Lower leg skin (tissue), 4 donors: ENCODE data around the gene MRPS7. TPM values are rescaled to one million over a fixed set of nuclear protein-coding genes. Genes with fewer than 3 reads are reported as not detected.
A peak's percentile ranks its signal among the peaks of the same experiment; 100 is the strongest.

ENCODE experiments used
- DNase-seq, 2 donors: peaks; one replicate each; pipeline ENCODE4 v3.0.0-alpha.2; 2019; ENCODE audit warnings: low spot score in 2 of 2
- H3K4me3 ChIP-seq: fragments of 200-600 bp; sonication (generic); 2 replicates; pipeline ENCODE4 v1.5.1; 2017; ENCODE audit warnings: mild to moderate bottlenecking, low read depth; ENCODE audit not compliant: poor library complexity, severe bottlenecking
- POLR2A ChIP-seq, 2 donors: fragments of 450-650 bp; IDR thresholded peaks; one replicate each; pipeline ENCODE4 v1.6.1; 2016 to 2017; ENCODE audit warnings: antibody characterized with exemption in 2 of 2, mild to moderate bottlenecking in 1 of 2, moderate library complexity in 1 of 2
- WGBS, 2 donors: methylation state at CpG; one replicate each; pipeline ENCODE4 v1.1.5; 2018; 5-methylcytosine and 5-hydroxymethylcytosine counted together
- intact Hi-C: fragments of 100-400 bp; cut with DNase I; formaldehyde crosslinking; loops from one replicate; pipeline ENCODE4 v1.15.0; 2023; ENCODE audit warnings: low total_unique reads
- total RNA-seq, 4 donors: library from RNA; depleted of rRNA; stranded (reverse); fragments of >200 nt; gene quantifications; one replicate each; pipeline ENCODE4 v1.1.0, GENCODE V29; 2016
- TF ChIP-seq, protein P1 (sequence below), 3 donors: fragments of 450-650 bp; IDR thresholded peaks; one replicate each; pipeline ENCODE4 v1.5.1; 2016; ENCODE audit warnings: antibody characterized with exemption in 3 of 3, mild to moderate bottlenecking in 3 of 3, moderate library complexity in 2 of 3

MRPS7 gene
- total RNA-seq, 4 donors from 2014 or later: 20.7 to 36.0 (median 31.4) TPM

DNA sequence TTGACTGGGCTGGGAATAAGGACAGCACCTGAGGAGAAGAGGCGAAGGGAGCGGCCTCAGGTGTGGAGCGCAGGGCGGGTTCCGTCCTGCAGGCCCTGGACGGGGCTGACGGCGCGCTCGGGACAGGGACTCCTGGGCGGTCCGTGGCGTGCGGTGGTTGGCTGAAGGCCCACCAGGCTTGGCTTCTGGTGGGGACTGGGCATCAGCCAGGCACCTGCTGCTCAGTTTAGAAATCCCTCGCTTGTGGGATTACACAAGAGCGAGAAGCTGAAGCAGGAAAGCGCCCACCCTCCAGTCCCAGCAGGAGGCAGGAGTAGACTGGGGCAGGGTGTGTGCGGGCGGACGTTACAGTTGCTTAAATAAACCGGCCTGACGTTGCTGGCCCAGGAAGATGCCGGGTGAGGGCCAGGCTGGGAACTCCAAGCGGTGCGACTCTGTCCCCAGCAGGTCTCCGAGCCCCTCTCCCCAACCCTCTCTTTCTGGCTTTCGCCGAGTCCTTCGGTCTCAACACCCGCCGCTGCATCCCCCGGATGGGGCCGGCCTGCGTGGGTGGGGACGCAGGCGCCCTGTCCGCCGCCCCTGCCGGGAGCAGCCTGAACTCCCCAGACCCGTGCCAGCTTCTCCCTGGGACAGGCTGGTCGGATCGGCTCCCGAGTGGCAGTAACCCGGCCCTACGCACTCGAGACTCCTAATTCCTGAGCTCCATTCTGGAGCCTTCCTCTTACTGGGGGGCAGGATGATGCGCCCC is 8.7 kb downstream of the MRPS7 start:
- peak; percentile 47 to 94 for DNase-seq
- H3K4me3 ChIP-seq: peak overlapping the region; percentile 87
- 0 to 1% methylated on average over 30 to 37 of the region's 47 CpGs for WGBS, 2 donors
- TF ChIP-seq, protein P1, sequence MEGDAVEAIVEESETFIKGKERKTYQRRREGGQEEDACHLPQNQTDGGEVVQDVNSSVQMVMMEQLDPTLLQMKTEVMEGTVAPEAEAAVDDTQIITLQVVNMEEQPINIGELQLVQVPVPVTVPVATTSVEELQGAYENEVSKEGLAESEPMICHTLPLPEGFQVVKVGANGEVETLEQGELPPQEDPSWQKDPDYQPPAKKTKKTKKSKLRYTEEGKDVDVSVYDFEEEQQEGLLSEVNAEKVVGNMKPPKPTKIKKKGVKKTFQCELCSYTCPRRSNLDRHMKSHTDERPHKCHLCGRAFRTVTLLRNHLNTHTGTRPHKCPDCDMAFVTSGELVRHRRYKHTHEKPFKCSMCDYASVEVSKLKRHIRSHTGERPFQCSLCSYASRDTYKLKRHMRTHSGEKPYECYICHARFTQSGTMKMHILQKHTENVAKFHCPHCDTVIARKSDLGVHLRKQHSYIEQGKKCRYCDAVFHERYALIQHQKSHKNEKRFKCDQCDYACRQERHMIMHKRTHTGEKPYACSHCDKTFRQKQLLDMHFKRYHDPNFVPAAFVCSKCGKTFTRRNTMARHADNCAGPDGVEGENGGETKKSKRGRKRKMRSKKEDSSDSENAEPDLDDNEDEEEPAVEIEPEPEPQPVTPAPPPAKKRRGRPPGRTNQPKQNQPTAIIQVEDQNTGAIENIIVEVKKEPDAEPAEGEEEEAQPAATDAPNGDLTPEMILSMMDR (IDR thresholded peaks at IDR 0.05): no peak
- TF ChIP-seq POLR2A (IDR thresholded peaks at IDR 0.05): no peak
- intact Hi-C loops: no loop called here

DNA sequence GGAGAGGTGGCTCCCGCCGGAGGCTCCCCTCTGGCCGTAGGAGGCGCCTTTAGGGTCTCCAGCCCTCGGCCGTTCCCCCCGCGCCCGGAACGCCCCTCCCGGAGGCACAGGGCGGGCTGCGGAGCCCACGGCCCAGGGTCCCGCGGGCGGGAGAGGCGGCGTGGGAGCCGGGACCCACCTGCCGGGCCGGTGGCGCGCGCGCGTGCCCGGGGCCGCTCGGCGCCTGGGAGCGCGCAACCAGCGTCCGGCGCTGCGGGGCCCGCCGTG is 9.2 kb downstream of the MRPS7 start, which contains the start of gene MIF4GD:
TSS of gene MIF4GD (minus strand) at position 266 of the 267 bp plus-strand sequence. CDS start 1,036 bp downstream, outside the sequence.
- no CpG with 5 or more reads among the region's 39 CpGs for WGBS, 2 donors
- TF ChIP-seq, protein P1 (IDR thresholded peaks at IDR 0.05): no peak
- TF ChIP-seq POLR2A (IDR thresholded peaks at IDR 0.05): no peak

DNA sequence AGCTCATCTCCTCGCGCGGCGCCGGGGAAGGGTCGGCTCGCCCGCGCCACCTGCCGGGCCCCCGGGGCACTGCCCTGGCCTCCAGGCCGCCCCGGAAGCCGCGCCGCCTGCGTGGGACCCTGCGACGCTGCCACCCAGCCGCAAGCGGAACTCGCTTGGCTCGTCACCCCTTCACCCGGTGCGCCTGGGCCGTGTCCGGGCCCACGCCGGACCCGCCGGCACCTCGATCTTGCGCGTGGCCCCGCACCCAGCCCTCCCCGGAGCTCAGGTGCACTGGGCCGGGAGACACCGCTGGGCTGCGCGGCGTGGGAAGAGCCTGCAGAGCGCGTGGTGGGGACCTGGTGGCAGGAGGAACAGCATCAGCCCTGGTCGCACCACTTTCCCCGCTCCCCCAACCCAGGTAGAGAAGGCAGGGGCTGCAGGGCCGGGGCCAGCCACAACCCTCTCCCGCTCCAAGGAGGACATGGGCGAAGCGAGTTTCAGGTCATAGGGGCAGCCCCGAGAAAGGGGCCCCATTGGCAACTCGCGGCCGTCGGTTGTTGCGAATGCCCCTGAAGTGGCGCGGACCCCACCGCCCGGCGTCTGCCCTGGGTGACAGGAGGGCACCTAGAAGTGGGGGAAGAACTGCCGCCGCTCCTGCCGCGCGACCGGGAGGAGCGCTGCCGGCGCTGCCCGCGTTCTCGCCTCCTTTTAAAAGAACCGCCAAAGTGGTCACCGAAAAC is 9.7 kb downstream of the MRPS7 start:
- intact Hi-C loops: no loop called here
- no peak for TF ChIP-seq POLR2A (IDR thresholded peaks at IDR 0.05)
- TF ChIP-seq, protein P1 (IDR thresholded peaks at IDR 0.05): peak in 1 of 3 donors; percentile 39
- peak; percentile 58 to 94 for DNase-seq
- H3K4me3 ChIP-seq: peak overlapping the region; percentile 54
- 0% methylated on average over 36 to 54 of the region's 74 CpGs for WGBS, 2 donors

More for the DNA sequence above, 9.2 kb downstream of the MRPS7 start, which contains the start of gene MIF4GD:
- DNase-seq: no peak
- intact Hi-C loops: no loop called here
- peak within 1 kb of the TSS; percentile 87 for H3K4me3 ChIP-seq

DNA sequence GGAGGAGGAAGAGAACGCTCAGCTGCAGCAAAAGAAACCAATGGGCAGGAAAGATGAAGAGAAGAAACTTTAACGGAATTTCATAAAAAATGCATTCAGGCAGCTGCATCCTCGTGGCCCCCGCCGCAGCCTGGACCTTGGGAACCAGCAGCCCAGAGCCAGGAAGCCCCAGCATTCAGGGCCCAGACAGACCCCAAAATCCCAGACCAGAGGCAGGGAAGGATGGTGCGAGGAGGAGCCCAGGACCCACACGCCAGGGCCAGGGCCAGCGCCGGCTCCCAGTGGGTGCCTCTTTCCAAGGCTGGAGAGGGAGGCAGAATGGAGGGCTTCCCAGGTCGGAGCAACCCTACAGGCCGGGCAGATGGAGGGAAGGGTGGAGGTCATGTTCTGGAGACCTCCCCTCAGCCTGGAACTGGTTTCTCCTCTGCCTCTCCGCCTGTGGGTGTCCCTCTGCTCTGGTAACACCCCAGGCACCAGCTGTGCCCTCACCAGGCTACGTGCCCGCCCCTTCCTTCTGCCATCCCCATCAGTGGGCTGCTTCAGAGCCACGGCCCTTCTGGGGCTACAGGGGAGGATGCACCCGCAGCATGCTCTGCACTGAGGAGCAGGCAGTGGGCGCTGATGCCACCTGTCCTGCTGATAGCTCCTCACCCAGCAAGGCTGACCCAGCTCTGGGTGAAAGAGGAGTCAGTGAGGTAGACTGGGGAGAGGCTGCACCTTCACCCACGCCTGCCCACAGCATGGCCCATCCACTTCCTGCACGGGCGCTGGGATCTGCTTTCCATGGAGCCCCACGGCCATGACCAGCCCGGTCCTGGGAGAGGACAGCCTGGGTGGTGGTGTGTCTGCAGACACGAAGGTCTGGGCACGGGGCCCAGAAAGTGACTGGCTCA is 10.5 kb downstream of the MRPS7 start:
- TF ChIP-seq, protein P1 (IDR thresholded peaks at IDR 0.05): no peak
- TF ChIP-seq POLR2A (IDR thresholded peaks at IDR 0.05): no peak
- no peak for DNase-seq
- intact Hi-C loops: no loop called here
- peak overlapping the region; percentile 54 for H3K4me3 ChIP-seq
- WGBS, 2 donors: 40 to 50% methylated on average over 24 of the region's 24 CpGs

GRCh38 chr17:75272848-75273184 is 11.1 kb downstream of the MRPS7 start:
- TF ChIP-seq POLR2A (IDR thresholded peaks at IDR 0.05): no peak
- TF ChIP-seq, protein P1 (IDR thresholded peaks at IDR 0.05): no peak
- WGBS, 2 donors: 62 to 63% methylated on average over 3 of the region's 3 CpGs
- no peak overlapping the region for H3K4me3 ChIP-seq
- intact Hi-C loops: no loop called here
- no peak for DNase-seq
